Mesenchymal stem cell (in vitro differentiated cells and primary cell): ENCODE measurements around the gene AKAP14.

Source experiments
- DNase-seq: peaks from one replicate; pipeline ENCODE4 v3.0.0-alpha.2; 2013
- H2AFZ ChIP-seq: one replicate; pipeline ENCODE4 v1.6.1; 2013; ENCODE audit warnings: low read depth, mild to moderate bottlenecking, control low read depth, inconsistent platforms, low read length, moderate library complexity
- H2AK5ac ChIP-seq: 2 replicates; pipeline ENCODE4 v1.6.1; 2013; ENCODE audit warnings: low read length, moderate library complexity, mild to moderate bottlenecking, inconsistent platforms; ENCODE audit not compliant: severe bottlenecking
- H2BK120ac ChIP-seq: one replicate; pipeline ENCODE4 v1.6.1; 2013; ENCODE audit warnings: low read depth, mild to moderate bottlenecking, inconsistent platforms, low read length, moderate library complexity
- H2BK12ac ChIP-seq, 2 experiments: one replicate each; pipeline ENCODE4 v1.6.1; 2013; ENCODE audit warnings: inconsistent platforms in 2 of 2, low read length in 2 of 2, mild to moderate bottlenecking in 2 of 2, moderate library complexity in 2 of 2, control low read depth in 1 of 2
- H2BK15ac ChIP-seq: one replicate; pipeline ENCODE4 v1.6.1; 2013; ENCODE audit warnings: mild to moderate bottlenecking, low read depth, inconsistent platforms; ENCODE audit not compliant: poor library complexity, severe bottlenecking
- H2BK5ac ChIP-seq: 2 replicates; pipeline ENCODE4 v1.6.1; 2013; ENCODE audit warnings: low read depth, mild to moderate bottlenecking, low read length, control low read depth, inconsistent platforms; ENCODE audit not compliant: poor library complexity, severe bottlenecking
- H3K14ac ChIP-seq, 2 experiments: one replicate each; pipeline ENCODE4 v1.6.1; 2013; ENCODE audit warnings: inconsistent platforms in 2 of 2, low read length in 2 of 2, control low read depth in 1 of 2, mild to moderate bottlenecking in 1 of 2, moderate library complexity in 1 of 2
- H3K18ac ChIP-seq, 2 experiments: one replicate each; pipeline ENCODE4 v1.6.1; 2013; ENCODE audit warnings: inconsistent platforms in 2 of 2, low read length in 2 of 2, control low read depth in 1 of 2, low read depth in 1 of 2, mild to moderate bottlenecking in 1 of 2
- H3K23ac ChIP-seq, 2 experiments: one replicate each; pipeline ENCODE4 v1.6.1; 2013; ENCODE audit warnings: inconsistent platforms in 2 of 2, low read length in 2 of 2, mild to moderate bottlenecking in 2 of 2, moderate library complexity in 2 of 2, control low read depth in 1 of 2
- H3K27ac ChIP-seq: 2 replicates; pipeline ENCODE4 v1.5.1; 2013; ENCODE audit warnings: mild to moderate bottlenecking, moderate library complexity, low read length, control low read depth, inconsistent platforms; ENCODE audit not compliant: poor library complexity, severe bottlenecking
- H3K27me3 ChIP-seq, 2 experiments: 2 replicates each; pipeline versions ENCODE4 v1.6.1 to v1.7.0; 2013; ENCODE audit warnings: low read length in 2 of 2, mild to moderate bottlenecking in 2 of 2, moderate library complexity in 2 of 2, control low read depth in 1 of 2, inconsistent platforms in 1 of 2; ENCODE audit not compliant: control insufficient read depth in 1 of 2, insufficient read depth in 1 of 2
- H3K36me3 ChIP-seq, 2 experiments: 2 replicates each; pipeline versions ENCODE4 v1.6.1 to v1.7.0; 2013; ENCODE audit warnings: low read length in 2 of 2, control low read depth in 1 of 2, inconsistent platforms in 1 of 2, low read depth in 1 of 2, mild to moderate bottlenecking in 1 of 2; ENCODE audit not compliant: insufficient read depth in 2 of 2, control insufficient read depth in 1 of 2
- H3K4ac ChIP-seq, 2 experiments: one replicate each; pipeline ENCODE4 v1.6.1; 2013; ENCODE audit warnings: inconsistent platforms in 2 of 2, low read length in 2 of 2, mild to moderate bottlenecking in 2 of 2, moderate library complexity in 2 of 2, control low read depth in 1 of 2, low read depth in 1 of 2
- H3K4me1 ChIP-seq: 2 replicates; pipeline ENCODE4 v1.6.1; 2013; ENCODE audit warnings: low read depth, low read length, control low read depth; ENCODE audit not compliant: control insufficient read depth, insufficient read depth
- H3K4me2 ChIP-seq: 2 replicates; pipeline ENCODE4 v1.6.1; 2013; ENCODE audit warnings: low read length, mild to moderate bottlenecking, inconsistent platforms; ENCODE audit not compliant: poor library complexity, severe bottlenecking
- H3K4me3 ChIP-seq, 2 experiments: 2 replicates each; pipeline versions ENCODE4 v1.5.1 to v1.7.0; 2013; ENCODE audit warnings: low read length in 2 of 2, mild to moderate bottlenecking in 2 of 2, control low read depth in 1 of 2, low read depth in 1 of 2; ENCODE audit not compliant: insufficient read depth in 1 of 2
- H3K79me1 ChIP-seq: replicated peaks from 2 replicates; pipeline ENCODE4 v1.6.1; 2013; ENCODE audit warnings: mild to moderate bottlenecking, control low read depth, low read length, inconsistent platforms; ENCODE audit not compliant: poor library complexity, severe bottlenecking
- H3K9ac ChIP-seq: 2 replicates; pipeline ENCODE4 v1.7.0; 2013; ENCODE audit warnings: mild to moderate bottlenecking, low read length, moderate library complexity
- H3K9me3 ChIP-seq: 2 replicates; pipeline ENCODE4 v1.7.0; 2013; ENCODE audit warnings: mild to moderate bottlenecking, low read length; ENCODE audit not compliant: control insufficient read depth
- H4K8ac ChIP-seq: one replicate; pipeline ENCODE4 v1.6.1; 2013; ENCODE audit warnings: inconsistent platforms, mild to moderate bottlenecking, low read length, moderate library complexity
- H4K91ac ChIP-seq: one replicate; pipeline ENCODE4 v1.6.1; 2013; ENCODE audit warnings: mild to moderate bottlenecking, low read length, inconsistent platforms
- WGBS: methylation state at CpG from one replicate; pipeline ENCODE4 v1.1.7; 2013; ENCODE audit warnings: mixed read lengths; 5-methylcytosine and 5-hydroxymethylcytosine counted together

The AKAP14 gene

GRCh38 chrX:119871245-119871598 lies 24.5 kb upstream of the AKAP14 start:
- Histone ChIP-seq H4K91ac (peak overlapping the region; percentile 18), H3K27me3 (no peaks in the 10 kb centered on the region), H3K18ac (peak overlapping the region; percentile 19 to 90), H3K4me2 (peak overlapping the region; percentile 79), H3K36me3 (peaks cover 0 to 4% of the 10 kb centered on the region in 2 experiments), H3K4me3 (peak overlapping the region; percentile 66 to 90), H3K14ac (peak overlapping the region in 1 of 2 experiments; percentile 84), H3K4me1 (no peaks in the 10 kb centered on the region), H2AFZ (peak overlapping the region; percentile 42), H2BK5ac (no peak overlapping the region), H3K27ac (peak overlapping the region; percentile 95), H2BK120ac (no peak overlapping the region), H3K79me1 (no peaks in the 10 kb centered on the region), H4K8ac (no peak overlapping the region), H2AK5ac (no peak overlapping the region), H3K23ac (no peak overlapping the region), H3K9ac (peak overlapping the region; percentile 99), H2BK12ac (no peak overlapping the region), H3K4ac (peak overlapping the region in 1 of 2 experiments; percentile 58), H3K9me3 (no peaks in the 10 kb centered on the region), H2BK15ac (no peak overlapping the region)
- WGBS = 0% methylated on average over 26 of the region's 26 CpGs
- DNase-seq = no peak

DNA sequence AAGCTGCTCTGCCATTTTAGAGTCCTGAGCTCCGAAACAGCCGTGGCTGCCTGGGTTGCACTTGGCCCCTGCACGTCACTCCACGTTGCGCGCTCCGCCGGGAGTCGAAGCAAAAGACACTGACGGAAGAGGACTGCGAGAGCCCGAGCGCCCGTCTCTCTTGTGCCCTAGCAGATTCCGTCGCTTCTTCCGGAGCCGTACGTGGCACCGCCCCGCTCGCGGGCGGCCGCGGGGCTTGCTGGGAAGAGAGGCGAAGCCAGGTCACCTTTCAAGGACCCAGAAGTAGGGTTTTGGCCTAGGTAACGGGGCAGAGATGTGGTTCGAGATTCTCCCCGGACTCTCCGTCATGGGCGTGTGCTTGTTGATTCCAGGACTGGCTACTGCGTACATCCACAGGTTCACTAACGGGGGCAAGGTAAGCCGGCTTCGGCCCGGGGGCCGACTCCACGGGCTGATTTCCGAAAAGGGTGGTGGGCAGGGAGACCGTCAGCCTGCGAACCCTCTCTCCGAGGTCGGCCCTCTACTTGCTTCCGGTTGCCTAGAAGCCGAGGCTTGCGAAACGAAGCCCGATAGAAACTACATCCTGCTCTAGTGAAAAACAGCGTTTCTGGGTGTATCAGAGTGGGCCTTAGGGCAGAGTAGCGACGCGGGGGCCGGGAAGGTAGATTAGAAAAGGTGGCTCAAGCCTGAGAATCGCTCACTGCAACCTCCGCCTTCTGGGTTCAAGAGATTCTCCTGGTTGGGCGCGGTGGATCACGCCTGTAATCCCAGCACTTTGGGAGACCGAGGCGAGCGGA lies 23.9 kb upstream of the AKAP14 start, which contains the start of the genes NDUFA1 and RNF113A:
TSS of gene NDUFA1 (plus strand) at position 234 of the 797 bp plus-strand sequence. CDS start at position 314, 80 bp downstream.
TSS of gene RNF113A (minus strand) at position 135 of the 797 bp plus-strand sequence. CDS start at position 15, 120 bp downstream.
- Histone ChIP-seq H3K4me2 (peak within 1 kb of the TSS; percentile 79), H3K79me1 (no peaks in the 10 kb centered on the region), H2AK5ac (no peak within 1 kb of the TSS), H2BK120ac (peak within 1 kb of the TSS; percentile 19), H3K27me3 (no peaks in the 10 kb centered on the region), H2BK12ac (no peak within 1 kb of the TSS), H3K9me3 (no peaks in the 10 kb centered on the region), H3K9ac (peak within 1 kb of the TSS; percentile 99), H3K18ac (peak within 1 kb of the TSS; percentile 86 to 91), H3K23ac (no peak within 1 kb of the TSS), H2AFZ (peak within 1 kb of the TSS; percentile 42), H3K4me3 (peak within 1 kb of the TSS; percentile 67 to 90), H3K27ac (peak within 1 kb of the TSS; percentile 95), H3K36me3 (peaks cover 0 to 8% of the 10 kb centered on the region in 2 experiments), H2BK5ac (no peak within 1 kb of the TSS), H3K14ac (peak within 1 kb of the TSS in 1 of 2 experiments; percentile 84), H4K8ac (no peak within 1 kb of the TSS), H4K91ac (peak within 1 kb of the TSS; percentile 27), H2BK15ac (peak within 1 kb of the TSS; percentile 7), H3K4ac (peak within 1 kb of the TSS in 1 of 2 experiments; percentile 75), H3K4me1 (no peaks in the 10 kb centered on the region)
- 0% methylated on average over 32 of the region's 62 CpGs for WGBS
- DNase-seq = peak; percentile 89

DNA sequence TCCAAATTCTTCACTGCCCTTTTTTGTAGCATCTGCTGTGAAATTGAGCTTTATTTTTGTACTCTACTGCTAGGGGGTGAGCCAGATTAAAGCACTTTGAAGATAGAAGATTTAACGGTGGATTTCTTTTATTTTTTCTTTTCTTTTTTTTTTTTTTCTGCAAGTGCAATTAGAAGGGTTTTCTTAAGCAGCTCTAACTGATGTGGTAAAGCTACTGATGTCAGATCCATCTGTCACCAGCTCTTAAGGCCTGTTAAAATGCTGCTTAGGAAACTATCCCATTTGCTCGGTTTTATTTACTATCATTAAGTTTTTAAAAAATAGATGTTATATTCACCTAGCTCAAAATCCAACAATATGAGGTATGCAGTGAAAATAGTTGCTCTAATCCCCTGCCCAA lies 17.0 kb upstream of the AKAP14 start:
- no peak overlapping the region for H4K91ac ChIP-seq
- H3K4me3 ChIP-seq = no peak overlapping the region
- H3K14ac ChIP-seq = no peak overlapping the region
- H3K18ac ChIP-seq = no peak overlapping the region
- H3K27ac ChIP-seq = no peak overlapping the region
- H2BK15ac ChIP-seq = no peak overlapping the region
- H3K4ac ChIP-seq = no peak overlapping the region
- H3K4me2 ChIP-seq = no peak overlapping the region
- H2BK120ac ChIP-seq = no peak overlapping the region
- no peak for DNase-seq
- H3K9me3 ChIP-seq = no peaks in the 10 kb centered on the region
- H2BK12ac ChIP-seq = no peak overlapping the region
- WGBS = no CpG with 5 or more reads among the region's 2 CpGs
- peaks cover 4% of the 10 kb centered on the region for H3K4me1 ChIP-seq
- no peak overlapping the region for H2AK5ac ChIP-seq
- H3K9ac ChIP-seq = no peak overlapping the region
- H2BK5ac ChIP-seq = no peak overlapping the region
- no peak overlapping the region for H2AFZ ChIP-seq
- no peaks in the 10 kb centered on the region for H3K27me3 ChIP-seq
- no peak overlapping the region for H4K8ac ChIP-seq
- H3K23ac ChIP-seq = no peak overlapping the region
- H3K79me1 ChIP-seq = no peaks in the 10 kb centered on the region
- H3K36me3 ChIP-seq = peaks cover 0 to 14% of the 10 kb centered on the region in 2 experiments

DNA sequence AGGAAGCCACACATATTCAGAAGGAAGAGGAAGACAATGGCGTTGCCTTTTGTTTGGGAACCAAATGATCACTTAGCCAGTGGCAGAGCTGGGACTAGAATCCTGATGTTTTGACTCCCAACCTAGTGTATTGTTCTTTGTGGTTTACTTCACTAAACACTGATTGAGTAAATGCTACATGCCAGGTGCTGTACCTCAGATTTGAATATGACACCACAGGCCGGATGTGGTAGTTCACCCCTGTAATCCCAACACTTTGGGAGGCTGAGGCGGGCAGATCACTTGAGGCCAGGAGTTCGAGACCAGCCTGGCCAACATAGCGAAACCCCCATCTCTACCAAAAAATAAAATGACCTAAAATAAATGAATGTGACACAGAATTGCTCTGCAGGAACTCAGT lies 15.6 kb upstream of the AKAP14 start:
- no peak overlapping the region for H3K14ac ChIP-seq
- no peak overlapping the region for H3K23ac ChIP-seq
- no peak overlapping the region for H2BK12ac ChIP-seq
- H3K4ac ChIP-seq = no peak overlapping the region
- H4K91ac ChIP-seq = no peak overlapping the region
- H3K4me1 ChIP-seq = peaks cover 4% of the 10 kb centered on the region
- no peak overlapping the region for H3K18ac ChIP-seq
- H3K4me3 ChIP-seq = no peak overlapping the region
- no peak overlapping the region for H2BK5ac ChIP-seq
- H2BK15ac ChIP-seq = no peak overlapping the region
- H3K27ac ChIP-seq = no peak overlapping the region
- WGBS = 93% methylated on average over 2 of the region's 5 CpGs
- H3K9ac ChIP-seq = no peak overlapping the region
- H3K79me1 ChIP-seq = no peaks in the 10 kb centered on the region
- peaks cover 0 to 14% of the 10 kb centered on the region in 2 experiments for H3K36me3 ChIP-seq
- H2AFZ ChIP-seq = no peak overlapping the region
- no peaks in the 10 kb centered on the region for H3K9me3 ChIP-seq
- H3K27me3 ChIP-seq = no peaks in the 10 kb centered on the region
- no peak overlapping the region for H2AK5ac ChIP-seq
- H2BK120ac ChIP-seq = no peak overlapping the region
- no peak overlapping the region for H3K4me2 ChIP-seq
- DNase-seq = no peak
- H4K8ac ChIP-seq = no peak overlapping the region
